ENCODE data around the gene RNASET2.

GRCh38 chr6:166911248-166911677, 45.1 kb downstream of the RNASET2 start:
- TF ChIP-seq POLR2AphosphoS5 (IDR thresholded peaks at IDR 0.05; ENCODE audit: borderline replicate concordance, low read depth, low read length) (no peak), EZH2 (IDR thresholded peaks at IDR 0.05) (no peak)

All from SK-N-MC (cell line).